HG03039 (cell line): ENCODE data around the gene GTF3C5.
"Not testable (repeated sequence)": the region's sequence is repeated elsewhere in the genome, so short reads cannot be mapped to it uniquely, and the experiment has no call there.

Source experiments
- ATAC-seq: cut with Tn5 transposase; IDR thresholded peaks from one replicate; pipeline ENCODE4 v1.9.1; 2021; ENCODE audit warnings: mild to moderate bottlenecking, moderate library complexity; ENCODE audit not compliant: unreplicated experiment

GTF3C5 gene

DNA sequence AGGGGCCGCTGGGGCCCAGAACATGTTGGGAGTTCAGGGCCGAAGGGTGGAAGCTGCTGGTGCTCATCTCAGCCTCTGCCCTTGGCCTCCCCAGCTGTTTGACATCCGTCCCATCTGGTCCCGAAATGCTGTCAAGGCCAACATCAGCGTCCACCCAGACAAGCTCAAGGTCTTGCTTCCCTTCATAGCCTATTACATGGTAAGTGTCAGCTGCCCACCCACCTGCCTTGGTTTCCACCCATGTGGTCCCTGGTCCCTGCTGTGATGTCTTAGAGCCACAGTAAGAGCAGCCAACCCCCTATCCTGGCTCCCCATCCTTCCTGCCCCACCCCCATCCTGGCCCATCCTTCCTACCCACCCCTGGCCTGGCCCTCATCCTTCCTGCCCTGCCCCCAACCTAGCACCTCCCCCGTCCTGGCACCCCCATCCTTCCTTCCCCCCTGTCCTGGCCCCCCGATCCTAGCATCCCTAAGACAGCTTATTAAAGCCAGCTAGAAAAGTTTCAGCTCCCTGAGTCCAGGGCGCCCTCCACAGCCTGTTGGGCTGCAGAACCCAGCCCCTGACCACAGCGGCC lies 21.3 kb downstream of the GTF3C5 start:
- ATAC-seq: no peak

DNA sequence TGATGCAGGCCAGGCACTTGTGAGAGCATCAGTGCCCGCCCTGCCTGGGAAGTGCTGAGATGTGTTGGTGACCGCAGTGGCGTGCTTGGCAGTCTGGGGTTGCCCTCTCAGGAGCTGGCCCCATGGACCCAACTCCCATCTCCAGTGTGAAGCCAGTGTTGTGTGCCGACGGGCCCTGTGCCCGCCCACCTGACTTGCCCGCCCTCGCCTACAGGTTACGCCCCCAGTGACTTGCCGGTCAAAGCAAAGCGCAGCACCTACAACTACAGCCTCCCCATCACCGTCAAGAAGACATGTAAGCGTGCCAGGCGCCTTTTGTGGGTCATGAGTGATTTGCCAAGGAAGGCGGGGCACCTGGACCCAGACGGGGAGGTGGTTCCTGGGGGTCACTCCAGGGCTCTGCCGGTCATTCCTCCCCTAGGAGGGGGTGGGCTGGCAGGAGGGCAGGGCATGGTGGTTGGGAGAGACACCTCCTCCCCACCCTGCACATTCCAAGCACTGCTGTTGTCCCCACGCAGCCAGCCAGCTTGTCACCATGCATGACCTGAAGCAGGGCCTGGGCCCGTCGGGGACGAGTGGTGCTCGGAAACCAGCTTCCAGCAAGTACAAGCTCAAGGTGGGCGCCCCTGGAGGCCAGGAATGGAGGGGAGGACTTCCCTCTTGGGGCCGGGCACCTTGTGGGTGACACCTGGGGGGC lies 23.5 kb downstream of the GTF3C5 start:
- ATAC-seq: no peak

DNA sequence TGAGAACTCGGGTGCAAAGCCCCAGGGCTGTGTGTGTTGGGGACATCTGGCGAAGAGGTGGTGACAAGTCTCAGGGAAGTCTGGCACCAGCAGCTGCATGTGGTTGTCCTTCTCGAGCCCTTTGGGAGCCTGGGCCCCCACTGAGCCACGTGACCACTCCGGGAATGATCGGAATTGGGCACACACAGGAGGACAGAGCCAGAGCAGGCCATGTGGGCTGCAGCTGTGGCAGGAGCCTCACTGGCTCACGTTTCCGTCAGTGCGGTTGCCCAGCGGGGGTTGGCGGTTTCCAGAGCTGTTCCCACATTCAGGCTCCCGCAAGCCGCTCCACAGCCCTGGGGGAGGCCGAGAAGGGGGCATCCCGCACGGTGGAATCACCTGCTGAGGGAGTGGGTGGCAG lies 24.2 kb downstream of the GTF3C5 start:
- no peak for ATAC-seq

DNA sequence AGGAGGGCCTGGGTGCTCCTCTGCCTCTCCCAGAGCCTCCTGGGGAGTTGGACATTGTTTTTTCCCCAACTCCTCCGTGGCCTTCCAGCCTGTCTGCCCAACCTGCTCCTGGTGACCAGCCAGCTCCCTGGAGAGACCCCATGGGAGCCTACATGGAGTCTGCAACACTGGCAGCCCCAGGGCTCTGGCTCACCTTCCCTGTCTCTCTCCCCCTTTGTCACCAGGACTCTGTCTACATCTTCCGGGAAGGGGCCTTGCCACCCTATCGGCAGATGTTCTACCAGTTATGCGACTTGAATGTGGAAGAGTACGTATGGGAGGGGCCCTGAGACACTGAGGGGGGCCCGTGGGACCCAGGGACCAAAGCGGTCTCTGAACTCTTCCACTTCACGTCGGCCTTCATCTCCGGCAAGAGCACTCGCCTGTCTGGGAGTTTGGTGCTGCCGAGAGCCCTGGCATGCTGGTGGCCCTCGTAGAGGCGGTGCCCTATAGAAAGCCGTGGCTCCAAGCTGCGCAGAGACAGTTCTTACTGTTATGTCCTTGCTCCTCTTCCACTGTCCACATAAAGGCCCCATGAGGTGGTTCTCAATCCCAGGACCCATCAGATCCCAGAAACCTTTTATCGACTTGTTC lies 25.1 kb downstream of the GTF3C5 start:
- no peak for ATAC-seq

DNA sequence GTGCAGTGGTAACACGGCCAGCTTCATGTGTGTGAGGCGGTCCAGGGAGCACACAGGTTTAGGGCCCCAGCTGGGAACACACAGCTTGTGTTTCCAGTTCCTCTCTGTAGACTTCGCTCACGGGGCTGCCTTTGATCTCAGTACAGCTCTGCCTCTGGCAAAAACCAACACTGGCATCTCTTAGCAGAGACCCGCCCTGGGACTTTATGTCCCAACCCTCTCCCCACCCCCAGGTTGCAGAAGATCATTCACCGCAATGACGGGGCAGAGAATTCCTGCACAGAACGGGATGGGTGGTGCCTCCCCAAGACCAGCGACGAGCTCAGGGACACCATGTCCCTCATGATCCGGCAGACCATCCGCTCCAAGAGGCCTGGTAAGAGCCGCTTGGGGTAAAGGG lies 25.7 kb downstream of the GTF3C5 start:
- no peak for ATAC-seq

DNA sequence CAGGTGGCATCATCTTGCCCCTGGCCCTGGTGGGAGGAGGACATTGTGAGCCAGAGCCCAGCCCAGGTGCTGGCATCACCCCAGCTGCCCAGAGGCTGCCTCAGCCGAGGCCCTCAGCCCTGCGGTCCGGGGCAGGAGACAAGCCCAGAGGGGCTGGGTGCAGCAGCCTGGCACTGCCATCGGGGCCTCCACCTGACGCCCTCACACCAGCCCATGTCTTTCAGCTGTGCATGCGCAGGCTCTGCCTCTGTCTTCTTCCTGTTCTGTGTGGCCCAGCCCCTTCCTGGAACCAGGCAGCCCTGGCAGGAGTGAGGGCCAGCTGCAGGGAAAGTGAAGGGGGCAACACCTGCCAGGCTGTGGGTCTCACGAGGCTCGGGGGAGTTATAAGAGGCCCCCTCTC lies 26.2 kb downstream of the GTF3C5 start:
- ATAC-seq: no peak

DNA sequence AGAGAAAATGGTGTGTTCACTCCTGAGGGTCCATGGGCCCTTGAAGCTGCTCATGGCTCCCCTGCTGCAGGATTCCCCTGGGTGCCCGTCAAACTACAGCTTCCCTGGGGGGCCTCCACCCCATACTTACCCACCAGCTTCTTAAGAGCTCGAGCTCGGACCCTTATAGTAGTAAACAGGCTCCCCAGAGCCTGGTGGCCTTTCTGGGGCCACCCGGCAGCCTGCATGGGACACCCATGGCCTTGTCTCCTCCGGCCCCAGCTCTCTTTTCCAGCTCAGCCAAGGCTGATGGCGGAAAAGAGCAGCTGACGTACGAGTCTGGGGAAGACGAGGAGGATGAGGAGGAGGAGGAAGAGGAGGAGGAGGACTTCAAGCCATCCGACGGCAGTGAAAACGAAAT lies 26.8 kb downstream of the GTF3C5 start:
- no peak for ATAC-seq

DNA sequence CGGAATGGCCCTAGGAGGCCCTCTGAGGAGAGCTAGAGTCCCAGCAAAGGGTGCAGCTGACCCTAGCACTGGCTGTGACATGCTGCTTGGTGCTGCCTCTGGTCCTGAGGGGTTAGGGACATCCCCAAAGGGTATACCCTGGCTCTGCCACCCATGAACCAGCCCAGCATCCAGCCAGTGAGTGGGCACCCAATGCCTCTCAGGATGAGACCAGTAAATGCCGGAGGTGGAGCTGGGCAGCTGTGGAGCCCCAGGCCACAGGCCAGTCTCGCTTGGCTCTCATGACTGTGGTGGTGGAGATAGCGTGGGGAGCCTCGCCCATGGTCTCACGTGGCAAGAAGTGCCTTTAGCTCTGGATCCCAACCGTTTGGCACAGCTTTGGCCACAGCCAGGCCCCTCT lies 27.3 kb downstream of the GTF3C5 start:
- no peak for ATAC-seq

DNA sequence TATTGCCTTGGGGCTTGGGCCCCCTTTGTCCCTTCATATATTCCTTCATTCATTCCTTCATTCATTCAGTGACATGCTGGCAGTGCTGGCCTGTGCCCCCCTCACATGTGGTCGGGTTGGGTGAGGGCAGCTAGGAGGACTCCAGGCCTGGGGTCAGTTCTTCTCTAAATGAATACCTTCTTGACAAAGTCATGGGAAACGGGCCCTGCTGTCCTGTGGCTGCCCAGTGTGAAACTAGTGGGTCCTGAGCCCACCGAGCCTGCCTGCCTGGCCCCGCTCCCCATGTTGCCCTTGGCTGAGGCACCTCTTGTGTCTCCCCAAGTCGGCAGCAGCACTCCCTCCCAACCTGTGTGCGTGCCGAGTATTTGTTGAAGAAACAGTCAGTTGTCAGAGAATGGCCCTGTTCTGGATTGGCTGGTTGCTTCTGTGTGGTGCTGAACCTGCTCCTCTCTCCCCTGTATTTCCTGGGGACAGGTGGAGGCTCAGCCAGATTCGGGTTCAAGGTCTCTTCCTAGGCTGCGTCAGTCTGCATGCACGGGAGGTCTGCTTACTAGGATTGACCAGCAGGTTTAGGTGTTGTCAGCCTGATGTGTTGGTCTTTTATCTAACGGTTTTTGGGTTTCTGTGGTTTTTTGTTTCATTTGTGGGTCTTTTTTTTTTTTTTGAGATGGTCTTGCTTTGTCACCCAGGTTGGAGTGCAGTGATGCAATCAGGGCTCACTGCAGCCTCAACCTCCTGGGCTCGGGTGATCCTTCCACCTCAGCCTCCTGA lies 27.9 kb downstream of the GTF3C5 start:
- ATAC-seq: no peak

DNA sequence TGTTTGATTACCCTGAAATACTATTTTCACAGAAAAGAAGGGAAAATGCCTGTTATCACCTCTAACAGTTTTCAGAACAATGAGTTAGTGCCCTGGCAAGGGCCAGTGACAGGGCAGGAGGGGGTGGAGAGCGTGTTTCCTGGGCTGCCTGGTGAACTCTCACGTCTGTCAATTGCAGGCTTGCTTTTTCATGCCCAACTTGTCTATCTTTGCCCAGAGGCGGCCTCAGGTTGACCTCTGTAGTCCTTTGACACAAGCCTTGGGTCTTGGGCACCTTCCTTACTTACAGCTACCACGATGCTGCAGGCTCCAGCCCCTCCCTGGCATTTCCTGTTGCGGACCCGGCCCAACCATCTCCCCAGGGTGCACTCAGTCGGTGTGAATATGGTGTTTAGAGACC lies 28.8 kb downstream of the GTF3C5 start:
- ATAC-seq: no peak

DNA sequence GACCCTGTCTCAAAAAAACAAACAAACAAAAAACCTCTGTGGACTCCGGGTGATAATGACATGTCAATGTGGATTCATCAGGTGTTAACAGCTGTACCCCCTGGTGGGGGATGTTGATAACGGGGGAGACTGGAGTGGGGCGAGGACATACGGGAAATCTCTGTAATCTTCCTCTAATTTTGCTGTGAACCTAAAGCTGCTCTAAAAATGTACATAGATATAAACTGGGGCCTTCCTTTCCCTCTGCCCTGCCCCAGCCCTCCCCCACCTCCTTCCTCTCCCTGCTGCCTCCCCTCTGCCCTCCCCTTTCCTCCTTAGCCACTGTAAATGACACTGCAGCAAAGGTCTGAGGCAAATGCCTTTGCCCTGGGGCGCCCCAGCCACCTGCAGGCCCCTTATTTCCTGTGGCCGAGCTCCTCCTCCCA lies 29.6 kb downstream of the GTF3C5 start:
- ATAC-seq: no peak

DNA sequence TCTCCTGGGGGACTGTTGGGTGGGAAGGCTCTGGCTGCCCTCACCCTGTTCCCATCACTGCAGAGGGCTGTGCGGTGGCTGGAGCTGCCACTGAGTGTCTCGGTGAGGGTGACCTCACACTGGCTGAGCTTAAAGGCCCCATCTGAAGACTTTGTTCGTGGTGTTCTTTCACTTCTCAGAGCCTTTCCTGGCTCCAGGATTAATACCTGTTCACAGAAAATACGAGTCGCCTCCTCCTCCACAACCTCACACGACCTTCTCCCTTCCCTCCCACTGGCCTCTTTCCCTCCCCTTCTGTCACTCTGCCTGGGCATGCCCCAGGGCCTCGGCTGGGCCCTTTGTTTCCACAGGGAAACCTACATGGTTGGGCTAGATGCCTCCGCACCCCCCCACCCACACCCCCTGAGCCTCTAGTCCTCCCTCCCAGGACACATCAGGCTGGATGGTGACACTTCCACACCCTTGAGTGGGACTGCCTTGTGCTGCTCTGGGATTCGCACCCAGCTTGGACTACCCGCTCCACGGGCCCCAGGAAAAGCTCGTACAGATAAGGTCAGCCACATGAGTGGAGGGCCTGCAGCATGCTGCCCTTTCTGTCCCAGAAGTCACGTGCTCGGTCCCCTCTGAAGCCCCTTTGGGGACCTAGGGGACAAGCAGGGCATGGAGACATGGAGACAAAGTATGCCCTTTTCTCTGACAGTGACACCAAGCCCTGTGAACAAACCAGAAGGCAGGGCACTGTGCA lies 30.4 kb downstream of the GTF3C5 start:
- not testable (repeated sequence) for ATAC-seq

DNA sequence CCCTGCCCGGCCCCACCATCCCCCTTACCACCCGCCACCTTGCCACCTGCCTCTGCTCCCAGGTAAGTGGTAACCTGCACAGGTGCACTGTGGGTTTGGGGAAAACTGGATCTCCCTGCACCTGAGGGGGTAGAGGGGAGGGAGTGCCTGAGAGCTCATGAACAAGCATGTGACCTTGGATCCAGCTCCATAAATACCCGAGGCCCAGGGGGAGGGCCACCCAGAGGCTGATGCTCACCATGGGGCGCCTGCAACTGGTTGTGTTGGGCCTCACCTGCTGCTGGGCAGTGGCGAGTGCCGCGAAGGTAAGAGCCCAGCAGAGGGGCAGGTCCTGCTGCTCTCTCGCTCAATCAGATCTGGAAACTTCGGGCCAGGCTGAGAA lies 31.0 kb downstream of the GTF3C5 start, which contains the start of gene CEL:
TSS of gene CEL (plus strand) at position 218 of the 382 bp plus-strand sequence. CDS start at position 240, 22 bp downstream.
- not testable (repeated sequence) for ATAC-seq

DNA sequence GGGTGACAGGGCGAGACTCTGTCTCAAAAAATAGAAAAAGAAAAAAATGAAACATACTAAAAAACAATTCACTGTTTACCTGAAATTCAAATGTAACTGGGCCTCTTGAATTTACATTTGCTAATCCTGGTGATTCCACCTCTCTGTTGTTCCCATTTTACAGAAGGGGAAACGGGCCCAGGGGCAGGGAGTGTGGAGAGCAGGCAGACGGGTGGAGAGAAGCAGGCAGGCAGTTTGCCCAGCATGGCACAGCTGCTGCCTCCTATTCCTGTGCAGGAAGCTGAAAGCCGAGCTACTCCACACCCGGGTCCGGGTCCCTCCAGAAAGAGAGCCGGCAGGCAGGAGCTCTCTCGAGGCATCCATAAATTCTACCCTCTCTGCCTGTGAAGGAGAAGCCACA lies 31.8 kb downstream of the GTF3C5 start:
- not testable (repeated sequence) for ATAC-seq

DNA sequence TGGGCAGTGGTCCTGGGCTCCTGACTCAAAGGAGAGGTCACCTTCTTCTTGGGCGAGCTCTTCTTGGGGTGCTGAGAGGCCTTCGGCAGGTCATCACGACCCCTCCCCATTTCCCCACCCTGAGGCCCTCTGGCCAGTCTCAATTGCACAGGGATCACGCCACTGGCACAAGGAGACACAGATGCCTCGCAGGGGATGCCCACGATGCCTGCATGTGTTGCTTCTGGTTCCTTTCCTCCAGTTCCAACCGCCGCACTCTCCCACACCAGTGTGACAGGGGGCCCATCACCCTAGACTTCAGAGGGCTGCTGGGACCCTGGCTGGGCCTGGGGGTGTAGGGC lies 32.3 kb downstream of the GTF3C5 start:
- ATAC-seq: no peak

DNA sequence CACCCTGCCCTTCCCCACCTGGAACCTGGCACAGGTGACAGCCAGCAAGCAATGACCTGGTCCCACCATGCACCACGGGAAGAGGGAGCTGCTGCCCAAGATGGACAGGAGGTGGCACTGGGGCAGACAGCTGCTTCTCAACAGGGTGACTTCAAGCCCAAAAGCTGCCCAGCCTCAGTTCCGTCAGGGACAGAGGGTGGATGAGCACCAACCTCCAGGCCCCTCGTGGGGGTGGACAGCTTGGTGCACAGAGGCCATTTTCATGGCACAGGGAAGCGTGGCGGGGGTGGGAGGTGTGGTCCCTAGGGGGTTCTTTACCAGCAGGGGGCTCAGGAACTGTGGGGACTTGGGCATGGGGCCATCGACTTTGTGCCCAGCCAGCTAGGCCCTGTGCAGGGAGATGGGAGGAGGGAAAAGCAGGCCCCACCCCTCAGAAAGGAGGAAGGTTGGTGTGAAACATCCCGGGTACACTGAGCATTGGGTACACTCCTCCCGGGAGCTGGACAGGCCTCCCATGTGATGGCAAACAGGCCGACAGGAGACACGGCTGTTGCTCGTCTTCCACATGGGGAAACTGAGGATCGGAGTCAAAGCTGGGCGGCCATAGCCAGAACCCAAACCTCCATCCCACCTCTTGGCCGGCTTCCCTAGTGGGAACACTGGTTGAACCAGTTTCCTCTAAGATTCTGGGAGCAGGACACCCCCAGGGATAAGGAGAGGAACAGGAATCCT lies 32.9 kb downstream of the GTF3C5 start:
- ATAC-seq: no peak

DNA sequence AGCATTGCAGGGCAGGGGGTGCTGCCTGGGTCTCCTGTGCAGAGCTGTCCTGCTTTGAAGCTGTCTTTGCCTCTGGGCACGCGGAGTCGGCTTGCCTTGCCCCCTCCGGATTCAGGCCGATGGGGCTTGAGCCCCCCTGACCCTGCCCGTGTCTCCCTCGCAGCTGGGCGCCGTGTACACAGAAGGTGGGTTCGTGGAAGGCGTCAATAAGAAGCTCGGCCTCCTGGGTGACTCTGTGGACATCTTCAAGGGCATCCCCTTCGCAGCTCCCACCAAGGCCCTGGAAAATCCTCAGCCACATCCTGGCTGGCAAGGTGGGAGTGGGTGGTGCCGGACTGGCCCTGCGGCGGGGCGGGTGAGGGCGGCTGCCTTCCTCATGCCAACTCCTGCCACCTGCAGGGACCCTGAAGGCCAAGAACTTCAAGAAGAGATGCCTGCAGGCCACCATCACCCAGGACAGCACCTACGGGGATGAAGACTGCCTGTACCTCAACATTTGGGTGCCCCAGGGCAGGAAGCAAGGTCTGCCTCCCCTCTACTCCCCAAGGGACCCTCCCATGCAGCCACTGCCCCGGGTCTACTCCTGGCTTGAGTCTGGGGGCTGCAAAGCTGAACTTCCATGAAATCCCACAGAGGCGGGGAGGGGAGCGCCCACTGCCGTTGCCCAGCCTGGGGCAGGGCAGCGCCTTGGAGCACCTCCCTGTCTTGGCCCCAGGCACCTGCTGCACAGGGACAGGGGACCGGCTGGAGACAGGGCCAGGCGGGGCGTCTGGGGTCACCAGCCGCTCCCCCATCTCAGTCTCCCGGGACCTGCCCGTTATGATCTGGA lies 33.7 kb downstream of the GTF3C5 start:
- ATAC-seq: no peak

DNA sequence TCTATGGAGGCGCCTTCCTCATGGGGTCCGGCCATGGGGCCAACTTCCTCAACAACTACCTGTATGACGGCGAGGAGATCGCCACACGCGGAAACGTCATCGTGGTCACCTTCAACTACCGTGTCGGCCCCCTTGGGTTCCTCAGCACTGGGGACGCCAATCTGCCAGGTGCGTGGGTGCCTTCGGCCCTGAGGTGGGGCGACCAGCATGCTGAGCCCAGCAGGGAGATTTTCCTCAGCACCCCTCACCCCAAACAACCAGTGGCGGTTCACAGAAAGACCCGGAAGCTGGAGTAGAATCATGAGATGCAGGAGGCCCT lies 34.2 kb downstream of the GTF3C5 start:
- ATAC-seq: no peak

DNA sequence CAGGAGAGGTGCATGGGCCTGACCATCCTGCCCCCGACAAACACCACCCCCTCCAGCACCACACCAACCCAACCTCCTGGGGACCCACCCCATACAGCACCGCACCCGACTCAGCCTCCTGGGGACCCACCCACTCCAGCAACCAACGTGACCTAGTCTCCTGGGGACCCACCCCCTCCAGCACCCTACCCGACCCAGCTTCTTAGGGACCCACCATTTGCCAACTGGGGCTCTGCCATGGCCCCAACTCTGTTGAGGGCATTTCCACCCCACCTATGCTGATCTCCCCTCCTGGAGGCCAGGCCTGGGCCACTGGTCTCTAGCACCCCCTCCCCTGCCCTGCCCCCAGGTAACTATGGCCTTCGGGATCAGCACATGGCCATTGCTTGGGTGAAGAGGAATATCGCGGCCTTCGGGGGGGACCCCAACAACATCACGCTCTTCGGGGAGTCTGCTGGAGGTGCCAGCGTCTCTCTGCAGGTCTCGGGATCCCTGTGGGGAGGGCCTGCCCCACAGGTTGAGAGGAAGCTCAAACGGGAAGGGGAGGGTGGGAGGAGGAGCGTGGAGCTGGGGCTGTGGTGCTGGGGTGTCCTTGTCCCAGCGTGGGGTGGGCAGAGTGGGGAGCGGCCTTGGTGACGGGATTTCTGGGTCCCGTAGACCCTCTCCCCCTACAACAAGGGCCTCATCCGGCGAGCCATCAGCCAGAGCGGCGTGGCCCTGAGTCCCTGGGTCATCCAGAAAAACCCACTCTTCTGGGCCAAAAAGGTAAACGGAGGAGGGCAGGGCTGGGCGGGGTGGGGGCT lies 35.6 kb downstream of the GTF3C5 start:
- ATAC-seq: no peak
